ENCODE measurements around the gene ADGRL2. TPM values are rescaled to one million over a fixed set of nuclear protein-coding genes. Genes with fewer than 3 reads are reported as not detected.
"Not testable (repeated sequence)": the region's sequence is repeated elsewhere in the genome, so short reads cannot be mapped to it uniquely, and the experiment has no call there.

ADGRL2 gene
- total and polyA plus RNA-seq, 2 experiments from 2014 or later = 45.1 to 139 TPM

- Histone ChIP-seq H3K4me1 (ENCODE audit: insufficient read depth) (no peaks in the 10 kb centered on the region), H3K27ac (no peak overlapping the region), H3K36me3 (replicated peaks; ENCODE audit: insufficient read depth, low read depth) (no peaks in the 10 kb centered on the region), H3K9me3 (ENCODE audit: low read depth) (no peaks in the 10 kb centered on the region), H3K27me3 (no peaks in the 10 kb centered on the region), H4K20me1 (ENCODE audit: insufficient read depth, poor library complexity, severe bottlenecking) (peaks cover 16% of the 10 kb centered on the region), H3K4me2 (no peak overlapping the region), H3K9me2 (replicated peaks; ENCODE audit: insufficient read depth) (no peaks in the 10 kb centered on the region), H3K79me2 (peaks cover 82% of the 10 kb centered on the region), H3K4me3 (no peak overlapping the region), H2AFZ (no peak overlapping the region)
- WGBS (ENCODE audit: low lambda C conversion rate, missing lambda C conversion rate) = 57% methylated on average over 2 of the region's 2 CpGs
- DNase-seq (ENCODE audit: low spot score) = no peak
- TF ChIP-seq EZH2phosphoT487 (IDR thresholded peaks at IDR 0.05; ENCODE audit: low read depth, severe bottlenecking, unreplicated experiment) (no peak), CTCF (IDR thresholded peaks at IDR 0.05; ENCODE audit: poor library complexity) (no peak), EZH2 (IDR thresholded peaks at IDR 0.05; ENCODE audit: borderline replicate concordance) (no peak)
These were observed 68.6 kb downstream of the ADGRL2 start for GRCh38 chr1:81869307-81869706.

- H3K27ac ChIP-seq; H3K36me3 ChIP-seq (replicated peaks; ENCODE audit: insufficient read depth, low read depth); H2AFZ ChIP-seq; DNase-seq (ENCODE audit: low spot score); H3K4me3 ChIP-seq; H3K4me1 ChIP-seq (ENCODE audit: insufficient read depth); H3K9me2 ChIP-seq (replicated peaks; ENCODE audit: insufficient read depth); H3K4me2 ChIP-seq; H3K9me3 ChIP-seq (ENCODE audit: low read depth); H3K27me3 ChIP-seq: not testable (repeated sequence)
- 91% methylated on average over 2 of the region's 3 CpGs for WGBS (ENCODE audit: low lambda C conversion rate, missing lambda C conversion rate)
- H3K79me2 ChIP-seq = peaks cover 86% of the 10 kb centered on the region
- peaks cover 16% of the 10 kb centered on the region for H4K20me1 ChIP-seq (ENCODE audit: insufficient read depth, poor library complexity, severe bottlenecking)
These were observed 70.4 kb downstream of the ADGRL2 start for GRCh38 chr1:81871091-81871490.

- Histone ChIP-seq H3K9me3 (ENCODE audit: low read depth) (no peaks in the 10 kb centered on the region), H3K4me2 (no peak overlapping the region), H3K36me3 (replicated peaks; ENCODE audit: insufficient read depth, low read depth) (no peaks in the 10 kb centered on the region), H3K9me2 (replicated peaks; ENCODE audit: insufficient read depth) (no peaks in the 10 kb centered on the region), H3K79me2 (peaks cover 87% of the 10 kb centered on the region), H3K4me3 (no peak overlapping the region), H2AFZ (no peak overlapping the region), H3K4me1 (ENCODE audit: insufficient read depth) (peaks cover 21% of the 10 kb centered on the region), H3K27me3 (no peaks in the 10 kb centered on the region), H4K20me1 (ENCODE audit: insufficient read depth, poor library complexity, severe bottlenecking) (peaks cover 35% of the 10 kb centered on the region), H3K27ac (no peak overlapping the region)
- WGBS (ENCODE audit: low lambda C conversion rate, missing lambda C conversion rate) = 93% methylated on average over 1 of the region's 1 CpG
- no peak for DNase-seq (ENCODE audit: low spot score)
- TF ChIP-seq EZH2 (IDR thresholded peaks at IDR 0.05; ENCODE audit: borderline replicate concordance) = no peak
- no peak for TF ChIP-seq CTCF (IDR thresholded peaks at IDR 0.05; ENCODE audit: poor library complexity)
- TF ChIP-seq EZH2phosphoT487 (IDR thresholded peaks at IDR 0.05; ENCODE audit: low read depth, severe bottlenecking, unreplicated experiment) = no peak
These were observed 73.2 kb downstream of the ADGRL2 start for GRCh38 chr1:81873946-81874345.

GRCh38 chr1:81874461-81874860, 73.7 kb downstream of the ADGRL2 start:
- Histone ChIP-seq H3K36me3 (replicated peaks; ENCODE audit: insufficient read depth, low read depth) (no peaks in the 10 kb centered on the region), H3K4me2 (no peak overlapping the region), H3K9me3 (ENCODE audit: low read depth) (no peaks in the 10 kb centered on the region), H3K4me3 (no peak overlapping the region), H2AFZ (no peak overlapping the region), H3K9me2 (replicated peaks; ENCODE audit: insufficient read depth) (no peaks in the 10 kb centered on the region), H4K20me1 (ENCODE audit: insufficient read depth, poor library complexity, severe bottlenecking) (peaks cover 35% of the 10 kb centered on the region), H3K79me2 (peaks cover 91% of the 10 kb centered on the region), H3K27ac (no peak overlapping the region), H3K27me3 (no peaks in the 10 kb centered on the region), H3K4me1 (ENCODE audit: insufficient read depth) (peaks cover 21% of the 10 kb centered on the region)
- no peak for DNase-seq (ENCODE audit: low spot score)
- TF ChIP-seq CTCF (IDR thresholded peaks at IDR 0.05; ENCODE audit: poor library complexity) (no peak), EZH2phosphoT487 (IDR thresholded peaks at IDR 0.05; ENCODE audit: low read depth, severe bottlenecking, unreplicated experiment) (no peak), EZH2 (IDR thresholded peaks at IDR 0.05; ENCODE audit: borderline replicate concordance) (no peak)
- WGBS (ENCODE audit: low lambda C conversion rate, missing lambda C conversion rate) = 86% methylated on average over 1 of the region's 1 CpG
